Psoas muscle (tissue), 8 donors: Measurements from ENCODE around the gene STAT1. TPM values are rescaled to one million over a fixed set of nuclear protein-coding genes. Genes with fewer than 3 reads are reported as not detected.

Experiments
- ATAC-seq, 4 donors: fragments of 200-7000 bp; cut with Tn5 transposase; one replicate each; pipeline ENCODE4 v1.9.1; 2020; ENCODE audit warnings: moderate library complexity in 3 of 4, mild to moderate bottlenecking in 2 of 4
- DNase-seq, 2 donors: peaks; one replicate each; pipeline ENCODE4 v3.0.0-alpha.2; 2020
- H3K27ac ChIP-seq: fragments of 200-600 bp; one replicate; pipeline ENCODE4 v1.8.0; 2022
- H3K27me3 ChIP-seq, 3 donors: fragments of 200-600 bp in 1 of 3; one replicate each; pipeline versions ENCODE4 v1.6.1 to v1.8.0; 2013 to 2022; ENCODE audit warnings: low read length in 2 of 3, mild to moderate bottlenecking in 2 of 3, moderate library complexity in 1 of 3; ENCODE audit not compliant: insufficient read depth in 3 of 3
- H3K36me3 ChIP-seq, 2 donors: fragments of 200-600 bp in 1 of 2; one replicate each; pipeline versions ENCODE4 v1.6.1 to v1.8.0; 2013 to 2022; ENCODE audit warnings: low read depth in 1 of 2, mild to moderate bottlenecking in 1 of 2, moderate library complexity in 1 of 2; ENCODE audit not compliant: insufficient read depth in 1 of 2
- H3K4me1 ChIP-seq: fragments of 200-600 bp; one replicate; pipeline ENCODE4 v1.8.0; 2022
- H3K4me3 ChIP-seq: fragments of 200-600 bp; one replicate; pipeline ENCODE4 v1.8.0; 2022; ENCODE audit warnings: mild to moderate bottlenecking
- H3K9me3 ChIP-seq: fragments of 200-600 bp; one replicate; pipeline ENCODE4 v1.8.0; 2022
- CTCF ChIP-seq: fragments of 200-600 bp; IDR thresholded peaks from one replicate; pipeline ENCODE4 v1.8.0; 2022; ENCODE audit warnings: antibody characterized with exemption
- WGBS, 3 donors: extraction: QIAGEN DNeasy Blood & Tissue Kit; methylation state at CpG; one replicate each; pipeline versions ENCODE4 v1.1.6 to v1.1.7; 2013; 5-methylcytosine and 5-hydroxymethylcytosine counted together
- intact Hi-C, 2 donors: fragments of 100-400 bp; cut with DNase I; formaldehyde crosslinking; loops; one replicate each; pipeline versions ENCODE4 v1.11.0 to v1.14.2; 2022
- polyA plus RNA-seq, 3 donors: library from polyadenylated mRNA; stranded (reverse); fragments of 200-250 nt; gene quantifications; one replicate each; pipeline ENCODE4 v1.2.3, GENCODE V29; 2013
- total RNA-seq, 4 donors: library from RNA; stranded (reverse); fragmentation: NEBNext Ultra II Directional in 2 of 4; extraction: Animal tissue kit (Norgen Biotek cat#: 25700) in 2 of 4; gene quantifications; one replicate each; pipeline versions ENCODE4 v1.2.1 to v1.2.4, GENCODE V29; 2021 to 2023
- donor health status: healthy with polysubstance abuse.
- donor health status: DM: no; HTN: no; CAD: no; lungs with moderate emphysema.
- donor health status: Bipolar disorder and iron deficiency.
- donor health status: healthy.
- donor health status: DM: yes; HTN: yes; CAD: no.
- donor health status: DM: no; HTN: no; CAD: no.
- donor health status: DM: no; HTN: no; CAD: no.
- donor health status: DM: yes; HTN: yes; CAD: no.

Gene STAT1
- total and polyA plus RNA-seq, 7 donors, result 14.2 to 49.0 (median 33.2) TPM

GRCh38 chr2:190950566-190950991, 63.4 kb downstream of the STAT1 start:
- no peaks in the 10 kb centered on the region for H3K9me3 ChIP-seq
- 72 to 85% (median 77%) methylated on average over 3 of the region's 3 CpGs for WGBS, 3 donors
- H3K4me1 ChIP-seq, result peaks cover 6% of the 10 kb centered on the region
- no peak overlapping the region for H3K27ac ChIP-seq
- TF ChIP-seq CTCF, result no peak
- H3K36me3 ChIP-seq, result no peaks in the 10 kb centered on the region
- H3K27me3 ChIP-seq, result no peaks in the 10 kb centered on the region
- H3K4me3 ChIP-seq, result no peak overlapping the region
- DNase-seq, result no peak
- no peak for ATAC-seq
- intact Hi-C loops, result no loop called here

- Histone ChIP-seq H3K4me1 (peaks cover 6% of the 10 kb centered on the region), H3K36me3 (no peaks in the 10 kb centered on the region), H3K4me3 (no peak overlapping the region), H3K27me3 (no peaks in the 10 kb centered on the region), H3K27ac (no peak overlapping the region), H3K9me3 (no peaks in the 10 kb centered on the region)
- intact Hi-C loops, result no loop called here
- no peak for DNase-seq
- 79 to 82% (median 81%) methylated on average over 2 of the region's 2 CpGs for WGBS, 3 donors
- no peak for ATAC-seq
- TF ChIP-seq CTCF, result no peak
Observed at GRCh38 chr2:190948671-190949070, 65.3 kb downstream of the STAT1 start.

GRCh38 chr2:190947711-190948251, 66.2 kb downstream of the STAT1 start:
- Histone ChIP-seq H3K27ac (no peak overlapping the region), H3K27me3 (no peaks in the 10 kb centered on the region), H3K4me3 (no peak overlapping the region), H3K4me1 (peaks cover 6% of the 10 kb centered on the region), H3K36me3 (no peaks in the 10 kb centered on the region), H3K9me3 (no peaks in the 10 kb centered on the region)
- intact Hi-C loops, result no loop called here
- no peak for ATAC-seq
- TF ChIP-seq CTCF, result no peak
- DNase-seq, result no peak
- 29 to 37% (median 29%) methylated on average over 2 of the region's 2 CpGs for WGBS, 3 donors

- no peak for TF ChIP-seq CTCF
- intact Hi-C loops, result no loop called here
- H3K4me3 ChIP-seq, result no peak overlapping the region
- H3K4me1 ChIP-seq, result peaks cover 6% of the 10 kb centered on the region
- no peaks in the 10 kb centered on the region for H3K9me3 ChIP-seq
- DNase-seq (no peak), ATAC-seq (no peak)
- WGBS, 3 donors, result 13 to 33% (median 30%) methylated on average over 1 of the region's 1 CpG
- no peaks in the 10 kb centered on the region for H3K27me3 ChIP-seq
- no peak overlapping the region for H3K27ac ChIP-seq
- no peaks in the 10 kb centered on the region for H3K36me3 ChIP-seq
Observed at GRCh38 chr2:190947141-190947540, 66.8 kb downstream of the STAT1 start.

GRCh38 chr2:190943706-190944105, 70.3 kb downstream of the STAT1 start:
- Histone ChIP-seq H3K36me3 (no peaks in the 10 kb centered on the region), H3K4me3 (no peak overlapping the region), H3K4me1 (peaks cover 15% of the 10 kb centered on the region), H3K27ac (no peak overlapping the region), H3K27me3 (no peaks in the 10 kb centered on the region), H3K9me3 (no peaks in the 10 kb centered on the region)
- DNase-seq (no peak), ATAC-seq (no peak)
- intact Hi-C loops, result no loop called here
- 65 to 70% (median 70%) methylated on average over 2 of the region's 2 CpGs for WGBS, 3 donors
- no peak for TF ChIP-seq CTCF
